Measurements from ENCODE around the gene ADAMTSL1. TPM values are rescaled to one million over a fixed set of nuclear protein-coding genes. Genes with fewer than 3 reads are reported as not detected.

ADAMTSL1 gene
- total RNA-seq, 8 experiments from 2014 or later: 5.3 to 87.8 (median 11.5) TPM

DNA sequence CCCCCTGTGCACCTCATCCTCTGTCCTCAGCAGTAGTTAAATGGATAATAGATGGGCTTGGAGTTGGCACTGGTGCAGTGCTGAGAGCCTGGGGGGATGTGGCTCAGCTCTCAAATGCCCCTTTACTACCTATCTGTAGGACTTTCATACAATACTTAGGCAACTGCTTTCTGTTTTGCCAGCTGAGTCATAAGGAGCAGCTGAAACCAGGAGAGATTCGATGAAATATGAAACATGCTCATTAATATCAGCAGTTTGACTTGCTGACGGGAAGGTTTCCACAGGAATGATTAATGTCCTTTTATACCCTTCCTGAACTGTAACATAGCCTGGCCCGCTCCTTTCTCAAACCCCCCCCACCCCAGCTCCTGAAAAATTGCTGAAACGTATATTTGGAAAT is 416.4 kb downstream of the ADAMTSL1 start:
- no peak overlapping the region for H3K4me3 ChIP-seq
- peak in 2 of 8 experiments; percentile 12 to 31 for ATAC-seq (replicated peaks in 6 of 8)
- in situ Hi-C loops (cut with MboI; ENCODE audit: low pct_unique_long_range_greater_than_20kb in 2 of 9, low sequenced_read_pairs in 9 of 9, unreplicated experiment in 9 of 9): loop anchor here in 1 of 9 experiments (25.0 kb wide), 1 partner anchor 97 kb away; no protein-coding TSS in a partner anchor
- no peaks in the 10 kb centered on the region for H3K4me1 ChIP-seq (replicated peaks in 1 of 2)
- no peak overlapping the region for H3K27ac ChIP-seq
- whole genome bisulfite sequencing, 10 experiments: 51 to 100% (median 82%) methylated on average over 1 to 4 of the region's 4 CpGs; no CpG with 5 or more reads in 3 of the 10 experiments

DNA sequence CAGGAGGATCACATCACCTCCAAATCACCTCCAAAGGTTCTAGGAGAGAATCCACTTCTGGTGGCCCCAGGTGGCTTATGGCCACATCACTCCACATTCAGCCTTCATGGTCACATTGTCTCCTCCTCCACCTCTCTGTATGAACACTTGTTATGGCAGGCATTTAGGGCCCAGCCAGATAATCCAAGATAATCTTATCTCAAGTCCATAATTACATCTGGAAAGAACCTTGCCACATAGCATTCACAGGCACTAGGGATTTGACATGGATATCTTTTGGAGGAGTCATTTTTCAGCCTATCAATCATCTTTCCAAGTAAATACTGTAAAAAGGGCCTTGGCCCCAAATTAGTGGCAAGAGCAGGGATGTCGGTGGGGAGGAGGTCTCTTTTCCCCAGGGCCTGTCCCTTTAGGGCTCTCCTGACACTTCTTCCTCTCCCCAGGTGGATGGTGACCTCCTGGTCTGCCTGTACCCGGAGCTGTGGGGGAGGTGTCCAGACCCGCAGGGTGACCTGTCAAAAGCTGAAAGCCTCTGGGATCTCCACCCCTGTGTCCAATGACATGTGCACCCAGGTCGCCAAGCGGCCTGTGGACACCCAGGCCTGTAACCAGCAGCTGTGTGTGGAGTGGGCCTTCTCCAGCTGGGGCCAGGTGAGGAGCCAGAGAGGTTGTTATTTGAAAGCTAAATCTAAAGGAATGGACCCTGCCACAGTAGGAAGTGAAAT is 418.2 kb downstream of the ADAMTSL1 start:
- 78 to 98% (median 92%) methylated on average over 3 to 5 of the region's 5 CpGs; no CpG with 5 or more reads in 7 of the 10 experiments for WGBS, 10 experiments
- H3K27ac ChIP-seq: no peak overlapping the region
- H3K4me3 ChIP-seq: no peak overlapping the region
- no peaks in the 10 kb centered on the region for H3K4me1 ChIP-seq (replicated peaks in 1 of 2)
- in situ Hi-C loops (cut with MboI; ENCODE audit: low pct_unique_long_range_greater_than_20kb in 2 of 9, low sequenced_read_pairs in 9 of 9, unreplicated experiment in 9 of 9): loop anchor here in 1 of 9 experiments (25.0 kb wide), 1 partner anchor 95 kb away; no protein-coding TSS in a partner anchor
- ATAC-seq (replicated peaks in 6 of 8): no peak

DNA sequence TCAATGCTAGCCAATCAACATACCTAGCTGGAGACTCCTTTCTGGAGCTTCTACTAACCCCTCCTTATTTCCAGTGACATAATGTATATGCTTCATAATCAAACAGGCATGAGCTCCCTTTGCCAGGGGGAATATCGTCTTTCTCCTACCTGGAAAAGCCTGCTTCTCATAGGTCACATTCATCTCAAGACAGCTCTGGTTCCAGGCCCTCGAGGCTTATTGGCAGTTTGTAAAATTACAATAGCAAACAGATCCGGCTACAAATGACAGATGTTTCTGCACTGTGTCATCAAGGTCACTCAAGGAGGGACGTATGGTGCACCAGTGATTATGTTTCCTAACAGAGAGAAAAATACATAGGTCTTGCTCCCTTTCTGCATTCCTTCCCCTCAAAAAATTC is 419.1 kb downstream of the ADAMTSL1 start:
- H3K4me3 ChIP-seq: no peak overlapping the region
- H3K27ac ChIP-seq: no peak overlapping the region
- in situ Hi-C loops (cut with MboI; ENCODE audit: low pct_unique_long_range_greater_than_20kb in 2 of 9, low sequenced_read_pairs in 9 of 9, unreplicated experiment in 9 of 9): loop anchor here in 1 of 9 experiments (25.0 kb wide), 1 partner anchor 94 kb away; no protein-coding TSS in a partner anchor
- H3K4me1 ChIP-seq (replicated peaks in 1 of 2): no peaks in the 10 kb centered on the region
- no peak for ATAC-seq (replicated peaks in 6 of 8)
- 10 to 100% (median 71%) methylated on average over 1 to 4 of the region's 4 CpGs; no CpG with 5 or more reads in 2 of the 10 experiments for WGBS, 10 experiments

DNA sequence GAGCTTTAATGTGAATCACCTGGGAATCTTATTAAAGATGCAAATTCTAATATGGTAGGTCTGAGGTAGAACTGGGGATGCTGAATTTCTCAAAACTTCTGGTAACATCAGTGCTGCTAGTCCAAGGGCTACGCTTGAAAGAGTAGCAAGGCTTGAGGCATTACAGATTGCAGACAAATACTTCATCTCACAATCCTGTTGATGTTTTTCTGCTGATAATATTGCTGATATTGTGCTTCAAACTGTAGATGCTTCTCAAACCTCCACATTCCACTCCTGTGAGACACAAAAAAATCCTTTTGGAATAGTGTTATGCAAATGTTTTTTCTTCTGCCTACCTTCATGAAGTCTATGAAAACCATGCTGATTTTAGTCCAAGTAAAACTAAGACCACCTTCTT is 419.5 kb downstream of the ADAMTSL1 start:
- in situ Hi-C loops (cut with MboI; ENCODE audit: low pct_unique_long_range_greater_than_20kb in 2 of 9, low sequenced_read_pairs in 9 of 9, unreplicated experiment in 9 of 9): loop anchor here in 1 of 9 experiments (25.0 kb wide), 1 partner anchor 94 kb away; no protein-coding TSS in a partner anchor
- Histone ChIP-seq H3K4me3 (no peak overlapping the region), H3K27ac (no peak overlapping the region), H3K4me1 (replicated peaks in 1 of 2) (no peaks in the 10 kb centered on the region)
- 0 to 100% (median 100%) methylated on average over 1 of the region's 1 CpG; no CpG with 5 or more reads in 5 of the 10 experiments for WGBS, 10 experiments
- no peak for ATAC-seq (replicated peaks in 6 of 8)

DNA sequence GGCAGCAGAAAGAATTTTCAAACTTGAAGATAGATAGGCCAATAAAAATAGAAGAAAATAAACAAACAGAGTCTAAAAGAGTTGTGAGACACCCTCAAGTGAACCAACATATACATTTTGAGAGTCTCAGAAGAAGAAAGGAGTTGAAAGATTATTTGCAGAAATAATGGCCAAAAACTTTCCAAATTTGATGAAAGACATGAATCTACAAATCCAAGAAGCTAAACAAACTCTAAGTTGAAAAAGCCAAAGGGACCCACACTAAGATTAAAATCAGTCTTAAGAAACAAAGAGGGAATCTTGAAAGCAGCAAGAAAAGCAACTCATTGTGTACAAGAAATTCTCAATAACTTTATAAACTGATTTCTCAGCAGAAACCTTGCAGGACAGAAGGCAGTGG is 422.1 kb downstream of the ADAMTSL1 start:
- no peak for ATAC-seq (replicated peaks in 6 of 8)
- no peak overlapping the region for H3K27ac ChIP-seq
- no peaks in the 10 kb centered on the region for H3K4me1 ChIP-seq (replicated peaks in 1 of 2)
- H3K4me3 ChIP-seq: no peak overlapping the region
- in situ Hi-C loops (cut with MboI; ENCODE audit: low pct_unique_long_range_greater_than_20kb in 2 of 9, low sequenced_read_pairs in 9 of 9, unreplicated experiment in 9 of 9): loop anchor here in 1 of 9 experiments (25.0 kb wide), 1 partner anchor 91 kb away; no protein-coding TSS in a partner anchor

DNA sequence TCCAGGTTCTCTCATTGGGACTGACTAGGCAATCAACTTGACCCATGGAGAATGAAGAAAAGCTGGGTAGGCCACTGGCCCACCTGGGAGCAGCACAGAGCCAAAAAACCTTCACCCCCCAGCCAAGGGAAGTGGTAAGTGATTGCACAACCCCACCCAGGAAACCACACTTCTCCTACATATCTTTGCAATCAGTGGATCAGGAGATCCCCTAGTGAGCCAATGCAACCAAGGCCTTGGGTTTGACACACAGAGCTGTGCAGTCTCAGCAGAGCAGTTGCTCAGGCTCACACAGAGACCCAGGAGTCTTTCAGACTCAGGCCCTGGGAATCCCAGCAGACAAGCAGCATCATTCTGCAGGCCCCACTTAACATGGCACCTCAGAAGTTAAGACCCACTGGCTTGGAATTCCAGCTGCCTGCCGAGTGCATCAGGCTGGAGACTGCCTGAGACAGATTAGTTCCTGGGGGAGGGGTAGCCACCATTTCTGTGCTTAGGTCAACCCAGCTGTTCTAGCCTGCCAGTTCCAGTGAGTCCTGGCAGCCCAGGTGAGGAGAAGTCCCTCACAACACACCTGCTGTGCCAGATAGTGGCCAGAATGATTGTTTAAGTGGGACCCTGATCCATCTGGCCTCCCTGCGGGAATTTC is 422.7 kb downstream of the ADAMTSL1 start:
- Histone ChIP-seq H3K27ac (no peak overlapping the region), H3K4me1 (replicated peaks in 1 of 2) (no peaks in the 10 kb centered on the region), H3K4me3 (no peak overlapping the region)
- in situ Hi-C loops (cut with MboI; ENCODE audit: low pct_unique_long_range_greater_than_20kb in 2 of 9, low sequenced_read_pairs in 9 of 9, unreplicated experiment in 9 of 9): loop anchor here in 1 of 9 experiments (25.0 kb wide), 1 partner anchor 91 kb away; no protein-coding TSS in a partner anchor
- WGBS, 10 experiments: 94 to 100% methylated on average over 2 of the region's 2 CpGs; no CpG with 5 or more reads in 8 of the 10 experiments
- peak in 2 of 8 experiments; percentile 34 to 36 for ATAC-seq (replicated peaks in 6 of 8)

DNA sequence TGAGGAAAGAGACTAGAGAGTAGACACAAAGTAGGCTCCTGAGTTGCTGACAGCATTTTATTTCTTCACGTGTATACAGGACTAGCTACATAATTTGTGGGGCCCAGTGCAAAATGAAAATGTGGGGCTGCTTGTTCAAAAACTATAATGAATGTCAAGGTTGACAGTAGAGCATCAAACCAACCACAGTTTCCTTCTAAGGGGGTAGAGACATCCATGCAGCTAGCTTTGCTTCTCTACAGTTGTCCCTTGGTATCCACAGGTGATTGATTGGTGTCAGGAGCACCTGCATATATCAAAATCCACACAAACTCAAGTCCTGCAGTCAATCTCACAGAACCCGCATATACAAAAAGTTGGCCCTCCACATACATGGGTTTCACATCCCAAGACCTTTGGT is 429.5 kb downstream of the ADAMTSL1 start:
- H3K4me1 ChIP-seq (replicated peaks in 1 of 2): no peaks in the 10 kb centered on the region

DNA sequence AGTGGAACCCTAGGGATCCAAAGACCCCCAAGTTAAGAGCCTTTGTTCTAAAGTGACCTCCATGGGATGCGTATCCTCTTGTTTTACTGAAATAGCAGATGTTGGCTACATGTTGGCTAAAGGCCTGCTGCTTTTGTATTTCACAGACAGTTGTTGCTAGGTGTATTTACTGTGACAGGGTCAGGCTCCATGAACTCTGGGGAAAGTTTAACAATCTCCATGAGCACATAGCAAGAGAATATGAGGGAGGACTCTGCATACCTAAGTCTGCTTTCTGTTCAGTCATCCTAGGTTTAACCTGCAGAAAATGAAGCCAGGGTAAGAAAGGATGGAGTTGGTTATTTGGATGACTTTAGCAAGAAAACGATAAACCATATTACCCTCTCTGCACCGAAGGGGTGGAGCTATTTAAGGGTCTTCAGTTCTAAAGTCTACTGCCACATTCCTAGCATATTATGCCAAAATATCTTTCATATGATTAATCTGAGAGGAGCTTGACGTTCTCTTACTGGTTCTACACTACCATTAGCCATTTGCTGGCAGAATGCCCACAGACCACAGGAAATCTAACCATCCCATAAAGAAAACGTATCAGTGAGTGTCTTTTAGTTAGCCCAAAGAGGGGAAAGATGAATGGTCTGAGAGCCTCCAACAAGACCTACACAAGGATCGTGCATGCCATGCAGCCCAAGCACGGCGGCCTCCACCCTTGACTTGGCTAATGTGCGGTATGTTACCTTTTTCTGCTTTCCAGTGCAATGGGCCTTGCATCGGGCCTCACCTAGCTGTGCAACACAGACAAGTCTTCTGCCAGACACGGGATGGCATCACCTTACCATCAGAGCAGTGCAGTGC is 431.3 kb downstream of the ADAMTSL1 start:
- H3K4me1 ChIP-seq (replicated peaks in 1 of 2): no peaks in the 10 kb centered on the region
- H3K27ac ChIP-seq: no peak overlapping the region
- in situ Hi-C loops (cut with MboI; ENCODE audit: low pct_unique_long_range_greater_than_20kb in 2 of 9, low sequenced_read_pairs in 9 of 9, unreplicated experiment in 9 of 9): no loop called here
- no peak overlapping the region for H3K4me3 ChIP-seq
- no peak for ATAC-seq (replicated peaks in 6 of 8)
- 66 to 100% (median 95%) methylated on average over 1 to 8 of the region's 11 CpGs; no CpG with 5 or more reads in 1 of the 10 experiments for WGBS, 10 experiments

More for the DNA sequence above, 429.5 kb downstream of the ADAMTSL1 start:
- Histone ChIP-seq H3K4me3 (no peak overlapping the region), H3K27ac (no peak overlapping the region)
- no peak for ATAC-seq (replicated peaks in 6 of 8)
- 57 to 100% (median 88%) methylated on average over 1 to 2 of the region's 2 CpGs; no CpG with 5 or more reads in 1 of the 10 experiments for WGBS, 10 experiments
- in situ Hi-C loops (cut with MboI; ENCODE audit: low pct_unique_long_range_greater_than_20kb in 2 of 9, low sequenced_read_pairs in 9 of 9, unreplicated experiment in 9 of 9): no loop called here

DNA sequence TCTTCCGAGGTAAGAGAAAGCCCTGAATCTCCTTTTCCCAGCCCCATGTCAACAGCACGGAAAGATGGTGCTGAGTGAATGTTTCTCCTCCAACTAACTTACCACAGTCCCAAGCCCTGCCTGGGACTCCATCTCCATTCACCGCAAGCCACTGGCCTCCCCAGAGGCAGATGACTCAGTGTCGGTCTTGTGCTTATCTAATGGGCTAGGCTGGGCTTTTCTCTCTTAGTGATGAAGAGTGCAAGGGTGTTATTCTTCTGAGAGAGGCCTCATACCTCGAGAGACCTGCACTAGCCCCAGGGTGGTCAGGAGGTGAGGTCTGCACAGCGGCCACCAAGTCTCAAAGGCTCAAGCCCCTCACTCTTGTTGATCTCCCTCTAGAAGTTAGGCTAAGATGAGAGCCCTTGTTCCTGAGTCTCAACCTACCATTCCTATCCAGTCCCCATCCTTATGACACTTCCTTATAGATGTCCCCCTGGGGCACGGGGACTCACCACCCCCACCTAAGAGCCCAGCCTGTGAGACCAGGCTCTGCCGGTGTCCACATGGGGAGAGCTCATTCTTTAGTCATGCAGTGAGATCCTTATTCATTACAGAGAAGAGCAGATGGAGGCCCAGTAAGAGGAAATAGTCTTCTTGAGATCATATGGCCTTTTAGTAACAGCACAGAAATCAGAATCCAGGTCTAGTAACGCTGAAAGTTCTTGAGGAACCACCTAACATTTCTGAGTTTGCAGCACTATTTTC is 432.1 kb downstream of the ADAMTSL1 start:
- WGBS, 10 experiments: 0 to 100% (median 91%) methylated on average over 1 to 6 of the region's 9 CpGs; no CpG with 5 or more reads in 2 of the 10 experiments
- ATAC-seq (replicated peaks in 6 of 8): no peak
- H3K4me1 ChIP-seq (replicated peaks in 1 of 2): peaks cover 0 to 5% of the 10 kb centered on the region in 2 donors
- H3K27ac ChIP-seq: no peak overlapping the region
- in situ Hi-C loops (cut with MboI; ENCODE audit: low pct_unique_long_range_greater_than_20kb in 2 of 9, low sequenced_read_pairs in 9 of 9, unreplicated experiment in 9 of 9): no loop called here
- no peak overlapping the region for H3K4me3 ChIP-seq

DNA sequence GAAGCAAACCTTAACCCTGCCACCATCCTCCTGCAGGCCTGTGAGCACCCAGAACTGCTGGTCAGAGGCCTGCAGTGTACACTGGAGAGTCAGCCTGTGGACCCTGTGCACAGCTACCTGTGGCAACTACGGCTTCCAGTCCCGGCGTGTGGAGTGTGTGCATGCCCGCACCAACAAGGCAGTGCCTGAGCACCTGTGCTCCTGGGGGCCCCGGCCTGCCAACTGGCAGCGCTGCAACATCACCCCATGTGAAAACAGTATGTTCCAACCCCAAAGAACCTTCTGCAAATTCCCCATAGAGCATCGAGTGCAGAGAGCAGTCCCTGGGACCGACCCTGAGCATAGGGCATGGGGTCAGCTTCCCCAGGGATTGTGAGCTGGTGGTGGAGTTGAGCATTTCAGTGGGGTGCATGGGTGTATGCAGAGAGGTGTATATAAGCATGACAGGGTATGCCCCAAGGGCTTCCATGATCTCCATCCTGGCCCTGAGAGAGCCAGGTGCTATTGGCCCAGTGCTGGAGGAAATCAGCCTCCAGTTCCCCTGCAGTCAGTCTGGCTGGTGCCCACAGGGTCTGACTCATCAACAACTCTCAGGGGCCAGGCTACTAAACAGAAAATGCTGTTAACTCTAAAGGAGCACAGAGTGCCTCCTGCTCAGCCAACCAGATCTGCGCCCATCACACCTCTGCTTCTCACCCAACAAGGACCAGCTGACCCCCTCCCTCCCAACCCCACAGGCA is 432.9 kb downstream of the ADAMTSL1 start:
- no peak overlapping the region for H3K27ac ChIP-seq
- WGBS, 10 experiments: 33 to 100% (median 58%) methylated on average over 1 to 4 of the region's 9 CpGs; no CpG with 5 or more reads in 6 of the 10 experiments
- ATAC-seq (replicated peaks in 6 of 8): peak in 1 of 8 experiments; percentile 17

DNA sequence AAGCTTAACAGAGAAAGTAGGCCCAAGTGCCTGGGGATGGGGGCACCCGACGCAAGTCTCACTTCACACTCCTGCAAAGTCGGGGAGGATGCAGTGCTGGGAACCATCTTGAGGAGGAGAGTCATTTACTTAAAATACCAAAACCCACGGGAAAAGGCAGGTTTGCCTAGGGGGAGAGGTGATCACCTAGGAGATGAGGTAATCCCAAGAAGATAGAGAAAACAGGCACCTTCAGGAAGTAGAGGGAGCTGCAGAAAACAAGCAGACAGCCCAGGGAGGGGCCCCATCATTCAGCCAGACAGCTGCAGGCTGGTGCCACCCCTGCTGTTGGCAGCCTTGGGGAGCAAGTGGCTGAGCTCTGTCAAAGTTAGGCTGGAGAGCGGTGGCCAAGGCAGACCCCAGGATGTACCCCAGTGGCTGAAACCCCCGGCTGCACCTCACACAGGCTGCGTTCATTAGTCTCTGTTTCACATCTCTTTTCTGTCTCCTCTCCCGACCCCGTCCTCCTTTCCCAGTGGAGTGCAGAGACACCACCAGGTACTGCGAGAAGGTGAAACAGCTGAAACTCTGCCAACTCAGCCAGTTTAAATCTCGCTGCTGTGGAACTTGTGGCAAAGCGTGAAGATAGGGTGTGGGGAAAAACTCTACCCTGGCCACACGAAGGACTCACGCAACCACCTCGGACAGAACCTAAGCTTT is 434.1 kb downstream of the ADAMTSL1 start:
- 66 to 100% (median 86%) methylated on average over 1 to 9 of the region's 15 CpGs; no CpG with 5 or more reads in 3 of the 10 experiments for WGBS, 10 experiments
- Histone ChIP-seq H3K4me3 (no peak overlapping the region), H3K4me1 (replicated peaks in 1 of 2) (peaks cover 0 to 11% of the 10 kb centered on the region in 2 donors), H3K27ac (no peak overlapping the region)
- ATAC-seq (replicated peaks in 6 of 8): no peak
- in situ Hi-C loops (cut with MboI; ENCODE audit: low pct_unique_long_range_greater_than_20kb in 2 of 9, low sequenced_read_pairs in 9 of 9, unreplicated experiment in 9 of 9): no loop called here

More for the DNA sequence above, 432.9 kb downstream of the ADAMTSL1 start:
- Histone ChIP-seq H3K4me3 (no peak overlapping the region), H3K4me1 (replicated peaks in 1 of 2) (peaks cover 0 to 6% of the 10 kb centered on the region in 2 donors)
- in situ Hi-C loops (cut with MboI; ENCODE audit: low pct_unique_long_range_greater_than_20kb in 2 of 9, low sequenced_read_pairs in 9 of 9, unreplicated experiment in 9 of 9): no loop called here
